Measurements from ENCODE around the gene SLCO4A1. TPM values are rescaled to one million over a fixed set of nuclear protein-coding genes. Genes with fewer than 3 reads are reported as not detected.
A peak's percentile ranks its signal among the peaks of the same experiment; 100 is the strongest.

Gene SLCO4A1
- total and polyA plus RNA-seq, 9 of the 15 experiments (the other 6 are each of a cell fraction or from before 2014, with no cell fraction given): 1.6 to 21.9 (median 12.8) TPM

DNA sequence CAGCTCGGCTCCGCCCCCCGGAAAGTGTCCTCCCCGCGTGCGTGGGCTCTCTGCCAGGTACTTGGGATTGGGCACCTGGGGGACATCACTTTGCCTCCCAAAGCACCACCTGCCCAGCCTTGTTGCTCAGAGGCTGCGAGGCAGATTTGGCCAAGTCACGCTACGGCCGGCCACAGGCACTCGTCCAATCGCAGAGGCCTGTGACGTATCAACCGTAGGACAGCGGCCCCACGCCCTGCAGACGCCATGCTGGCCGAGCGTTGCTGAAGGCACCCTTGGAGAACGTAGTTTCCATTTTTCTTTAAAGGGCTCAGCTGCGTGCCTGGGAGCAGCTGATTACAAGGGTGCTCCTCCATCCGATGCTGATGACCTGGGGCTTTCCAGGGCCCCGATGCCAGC lies 69.4 kb downstream of the SLCO4A1 start (continued):
- TF ChIP-seq, protein P1, sequence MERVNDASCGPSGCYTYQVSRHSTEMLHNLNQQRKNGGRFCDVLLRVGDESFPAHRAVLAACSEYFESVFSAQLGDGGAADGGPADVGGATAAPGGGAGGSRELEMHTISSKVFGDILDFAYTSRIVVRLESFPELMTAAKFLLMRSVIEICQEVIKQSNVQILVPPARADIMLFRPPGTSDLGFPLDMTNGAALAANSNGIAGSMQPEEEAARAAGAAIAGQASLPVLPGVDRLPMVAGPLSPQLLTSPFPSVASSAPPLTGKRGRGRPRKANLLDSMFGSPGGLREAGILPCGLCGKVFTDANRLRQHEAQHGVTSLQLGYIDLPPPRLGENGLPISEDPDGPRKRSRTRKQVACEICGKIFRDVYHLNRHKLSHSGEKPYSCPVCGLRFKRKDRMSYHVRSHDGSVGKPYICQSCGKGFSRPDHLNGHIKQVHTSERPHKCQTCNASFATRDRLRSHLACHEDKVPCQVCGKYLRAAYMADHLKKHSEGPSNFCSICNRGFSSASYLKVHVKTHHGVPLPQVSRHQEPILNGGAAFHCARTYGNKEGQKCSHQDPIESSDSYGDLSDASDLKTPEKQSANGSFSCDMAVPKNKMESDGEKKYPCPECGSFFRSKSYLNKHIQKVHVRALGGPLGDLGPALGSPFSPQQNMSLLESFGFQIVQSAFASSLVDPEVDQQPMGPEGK (CRISPR knock-in tag; IDR thresholded peaks at IDR 0.05; ENCODE audit: borderline replicate concordance): no peak
- no peak for TF ChIP-seq TBP (optimal IDR thresholded peaks at IDR 0.05; ENCODE audit: low read depth, low read length)
- TF ChIP-seq, protein P2, sequence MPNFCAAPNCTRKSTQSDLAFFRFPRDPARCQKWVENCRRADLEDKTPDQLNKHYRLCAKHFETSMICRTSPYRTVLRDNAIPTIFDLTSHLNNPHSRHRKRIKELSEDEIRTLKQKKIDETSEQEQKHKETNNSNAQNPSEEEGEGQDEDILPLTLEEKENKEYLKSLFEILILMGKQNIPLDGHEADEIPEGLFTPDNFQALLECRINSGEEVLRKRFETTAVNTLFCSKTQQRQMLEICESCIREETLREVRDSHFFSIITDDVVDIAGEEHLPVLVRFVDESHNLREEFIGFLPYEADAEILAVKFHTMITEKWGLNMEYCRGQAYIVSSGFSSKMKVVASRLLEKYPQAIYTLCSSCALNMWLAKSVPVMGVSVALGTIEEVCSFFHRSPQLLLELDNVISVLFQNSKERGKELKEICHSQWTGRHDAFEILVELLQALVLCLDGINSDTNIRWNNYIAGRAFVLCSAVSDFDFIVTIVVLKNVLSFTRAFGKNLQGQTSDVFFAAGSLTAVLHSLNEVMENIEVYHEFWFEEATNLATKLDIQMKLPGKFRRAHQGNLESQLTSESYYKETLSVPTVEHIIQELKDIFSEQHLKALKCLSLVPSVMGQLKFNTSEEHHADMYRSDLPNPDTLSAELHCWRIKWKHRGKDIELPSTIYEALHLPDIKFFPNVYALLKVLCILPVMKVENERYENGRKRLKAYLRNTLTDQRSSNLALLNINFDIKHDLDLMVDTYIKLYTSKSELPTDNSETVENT (CRISPR knock-in tag; IDR thresholded peaks at IDR 0.05): no peak; the same call in 1 of the 2 replicates
- TF ChIP-seq, protein P3, sequence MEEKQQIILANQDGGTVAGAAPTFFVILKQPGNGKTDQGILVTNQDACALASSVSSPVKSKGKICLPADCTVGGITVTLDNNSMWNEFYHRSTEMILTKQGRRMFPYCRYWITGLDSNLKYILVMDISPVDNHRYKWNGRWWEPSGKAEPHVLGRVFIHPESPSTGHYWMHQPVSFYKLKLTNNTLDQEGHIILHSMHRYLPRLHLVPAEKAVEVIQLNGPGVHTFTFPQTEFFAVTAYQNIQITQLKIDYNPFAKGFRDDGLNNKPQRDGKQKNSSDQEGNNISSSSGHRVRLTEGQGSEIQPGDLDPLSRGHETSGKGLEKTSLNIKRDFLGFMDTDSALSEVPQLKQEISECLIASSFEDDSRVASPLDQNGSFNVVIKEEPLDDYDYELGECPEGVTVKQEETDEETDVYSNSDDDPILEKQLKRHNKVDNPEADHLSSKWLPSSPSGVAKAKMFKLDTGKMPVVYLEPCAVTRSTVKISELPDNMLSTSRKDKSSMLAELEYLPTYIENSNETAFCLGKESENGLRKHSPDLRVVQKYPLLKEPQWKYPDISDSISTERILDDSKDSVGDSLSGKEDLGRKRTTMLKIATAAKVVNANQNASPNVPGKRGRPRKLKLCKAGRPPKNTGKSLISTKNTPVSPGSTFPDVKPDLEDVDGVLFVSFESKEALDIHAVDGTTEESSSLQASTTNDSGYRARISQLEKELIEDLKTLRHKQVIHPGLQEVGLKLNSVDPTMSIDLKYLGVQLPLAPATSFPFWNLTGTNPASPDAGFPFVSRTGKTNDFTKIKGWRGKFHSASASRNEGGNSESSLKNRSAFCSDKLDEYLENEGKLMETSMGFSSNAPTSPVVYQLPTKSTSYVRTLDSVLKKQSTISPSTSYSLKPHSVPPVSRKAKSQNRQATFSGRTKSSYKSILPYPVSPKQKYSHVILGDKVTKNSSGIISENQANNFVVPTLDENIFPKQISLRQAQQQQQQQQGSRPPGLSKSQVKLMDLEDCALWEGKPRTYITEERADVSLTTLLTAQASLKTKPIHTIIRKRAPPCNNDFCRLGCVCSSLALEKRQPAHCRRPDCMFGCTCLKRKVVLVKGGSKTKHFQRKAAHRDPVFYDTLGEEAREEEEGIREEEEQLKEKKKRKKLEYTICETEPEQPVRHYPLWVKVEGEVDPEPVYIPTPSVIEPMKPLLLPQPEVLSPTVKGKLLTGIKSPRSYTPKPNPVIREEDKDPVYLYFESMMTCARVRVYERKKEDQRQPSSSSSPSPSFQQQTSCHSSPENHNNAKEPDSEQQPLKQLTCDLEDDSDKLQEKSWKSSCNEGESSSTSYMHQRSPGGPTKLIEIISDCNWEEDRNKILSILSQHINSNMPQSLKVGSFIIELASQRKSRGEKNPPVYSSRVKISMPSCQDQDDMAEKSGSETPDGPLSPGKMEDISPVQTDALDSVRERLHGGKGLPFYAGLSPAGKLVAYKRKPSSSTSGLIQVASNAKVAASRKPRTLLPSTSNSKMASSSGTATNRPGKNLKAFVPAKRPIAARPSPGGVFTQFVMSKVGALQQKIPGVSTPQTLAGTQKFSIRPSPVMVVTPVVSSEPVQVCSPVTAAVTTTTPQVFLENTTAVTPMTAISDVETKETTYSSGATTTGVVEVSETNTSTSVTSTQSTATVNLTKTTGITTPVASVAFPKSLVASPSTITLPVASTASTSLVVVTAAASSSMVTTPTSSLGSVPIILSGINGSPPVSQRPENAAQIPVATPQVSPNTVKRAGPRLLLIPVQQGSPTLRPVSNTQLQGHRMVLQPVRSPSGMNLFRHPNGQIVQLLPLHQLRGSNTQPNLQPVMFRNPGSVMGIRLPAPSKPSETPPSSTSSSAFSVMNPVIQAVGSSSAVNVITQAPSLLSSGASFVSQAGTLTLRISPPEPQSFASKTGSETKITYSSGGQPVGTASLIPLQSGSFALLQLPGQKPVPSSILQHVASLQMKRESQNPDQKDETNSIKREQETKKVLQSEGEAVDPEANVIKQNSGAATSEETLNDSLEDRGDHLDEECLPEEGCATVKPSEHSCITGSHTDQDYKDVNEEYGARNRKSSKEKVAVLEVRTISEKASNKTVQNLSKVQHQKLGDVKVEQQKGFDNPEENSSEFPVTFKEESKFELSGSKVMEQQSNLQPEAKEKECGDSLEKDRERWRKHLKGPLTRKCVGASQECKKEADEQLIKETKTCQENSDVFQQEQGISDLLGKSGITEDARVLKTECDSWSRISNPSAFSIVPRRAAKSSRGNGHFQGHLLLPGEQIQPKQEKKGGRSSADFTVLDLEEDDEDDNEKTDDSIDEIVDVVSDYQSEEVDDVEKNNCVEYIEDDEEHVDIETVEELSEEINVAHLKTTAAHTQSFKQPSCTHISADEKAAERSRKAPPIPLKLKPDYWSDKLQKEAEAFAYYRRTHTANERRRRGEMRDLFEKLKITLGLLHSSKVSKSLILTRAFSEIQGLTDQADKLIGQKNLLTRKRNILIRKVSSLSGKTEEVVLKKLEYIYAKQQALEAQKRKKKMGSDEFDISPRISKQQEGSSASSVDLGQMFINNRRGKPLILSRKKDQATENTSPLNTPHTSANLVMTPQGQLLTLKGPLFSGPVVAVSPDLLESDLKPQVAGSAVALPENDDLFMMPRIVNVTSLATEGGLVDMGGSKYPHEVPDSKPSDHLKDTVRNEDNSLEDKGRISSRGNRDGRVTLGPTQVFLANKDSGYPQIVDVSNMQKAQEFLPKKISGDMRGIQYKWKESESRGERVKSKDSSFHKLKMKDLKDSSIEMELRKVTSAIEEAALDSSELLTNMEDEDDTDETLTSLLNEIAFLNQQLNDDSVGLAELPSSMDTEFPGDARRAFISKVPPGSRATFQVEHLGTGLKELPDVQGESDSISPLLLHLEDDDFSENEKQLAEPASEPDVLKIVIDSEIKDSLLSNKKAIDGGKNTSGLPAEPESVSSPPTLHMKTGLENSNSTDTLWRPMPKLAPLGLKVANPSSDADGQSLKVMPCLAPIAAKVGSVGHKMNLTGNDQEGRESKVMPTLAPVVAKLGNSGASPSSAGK (IDR thresholded peaks at IDR 0.05): peak; percentile 97
- TF ChIP-seq SMAD4 (CRISPR knock-in tag; conservative IDR thresholded peaks at IDR 0.05): peak; percentile 63
- peak; percentile 56; the same call in 1 of the 2 replicates for TF ChIP-seq CREB1 (IDR thresholded peaks at IDR 0.05)
- TF ChIP-seq CREB1 (CRISPR knock-in tag; IDR thresholded peaks at IDR 0.05): peak; percentile 78
- no peak for TF ChIP-seq CSDE1 (IDR thresholded peaks at IDR 0.05)
- peak; percentile 76 for TF ChIP-seq POLR2G (IDR thresholded peaks at IDR 0.05; ENCODE audit: low read depth, low read length)
- no peak for TF ChIP-seq ERF (CRISPR knock-in tag; IDR thresholded peaks at IDR 0.05)
- no peak for TF ChIP-seq SAP30 (IDR thresholded peaks at IDR 0.05; ENCODE audit: borderline replicate concordance, insufficient read depth, low read depth, low read length, poor library complexity, severe bottlenecking)
- no peak for TF ChIP-seq PHF21A (IDR thresholded peaks at IDR 0.05; ENCODE audit: borderline replicate concordance, low read depth)

All from K562 (cell line).